SK-N-SH (cell line): ENCODE data around the gene CD248.

Experiments used
- FOXM1 ChIP-seq: IDR thresholded peaks from 2 replicates; pipeline ENCODE4 v1.4.0; 2012; ENCODE audit warnings: low read depth, mild to moderate bottlenecking
- TCF12 ChIP-seq: IDR thresholded peaks from 2 replicates; pipeline ENCODE4 v1.4.0; 2012
- TF ChIP-seq, protein P1 (sequence below): fragments of 200-600 bp; sonication (generic); IDR thresholded peaks from 2 replicates; pipeline ENCODE4 v1.6.1; 2017; ENCODE audit warnings: antibody characterized with exemption, mild to moderate bottlenecking, moderate library complexity
- TF ChIP-seq, protein P2 (sequence below): fragments of 150-350 bp; IDR thresholded peaks from 2 replicates; pipeline ENCODE4 v1.6.1; 2016; ENCODE audit warnings: mild to moderate bottlenecking, low read depth, low read length

- TF ChIP-seq TCF12 (no peak), FOXM1 (no peak)
- TF ChIP-seq, protein P1, sequence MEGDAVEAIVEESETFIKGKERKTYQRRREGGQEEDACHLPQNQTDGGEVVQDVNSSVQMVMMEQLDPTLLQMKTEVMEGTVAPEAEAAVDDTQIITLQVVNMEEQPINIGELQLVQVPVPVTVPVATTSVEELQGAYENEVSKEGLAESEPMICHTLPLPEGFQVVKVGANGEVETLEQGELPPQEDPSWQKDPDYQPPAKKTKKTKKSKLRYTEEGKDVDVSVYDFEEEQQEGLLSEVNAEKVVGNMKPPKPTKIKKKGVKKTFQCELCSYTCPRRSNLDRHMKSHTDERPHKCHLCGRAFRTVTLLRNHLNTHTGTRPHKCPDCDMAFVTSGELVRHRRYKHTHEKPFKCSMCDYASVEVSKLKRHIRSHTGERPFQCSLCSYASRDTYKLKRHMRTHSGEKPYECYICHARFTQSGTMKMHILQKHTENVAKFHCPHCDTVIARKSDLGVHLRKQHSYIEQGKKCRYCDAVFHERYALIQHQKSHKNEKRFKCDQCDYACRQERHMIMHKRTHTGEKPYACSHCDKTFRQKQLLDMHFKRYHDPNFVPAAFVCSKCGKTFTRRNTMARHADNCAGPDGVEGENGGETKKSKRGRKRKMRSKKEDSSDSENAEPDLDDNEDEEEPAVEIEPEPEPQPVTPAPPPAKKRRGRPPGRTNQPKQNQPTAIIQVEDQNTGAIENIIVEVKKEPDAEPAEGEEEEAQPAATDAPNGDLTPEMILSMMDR, result no peak
- TF ChIP-seq, protein P2, sequence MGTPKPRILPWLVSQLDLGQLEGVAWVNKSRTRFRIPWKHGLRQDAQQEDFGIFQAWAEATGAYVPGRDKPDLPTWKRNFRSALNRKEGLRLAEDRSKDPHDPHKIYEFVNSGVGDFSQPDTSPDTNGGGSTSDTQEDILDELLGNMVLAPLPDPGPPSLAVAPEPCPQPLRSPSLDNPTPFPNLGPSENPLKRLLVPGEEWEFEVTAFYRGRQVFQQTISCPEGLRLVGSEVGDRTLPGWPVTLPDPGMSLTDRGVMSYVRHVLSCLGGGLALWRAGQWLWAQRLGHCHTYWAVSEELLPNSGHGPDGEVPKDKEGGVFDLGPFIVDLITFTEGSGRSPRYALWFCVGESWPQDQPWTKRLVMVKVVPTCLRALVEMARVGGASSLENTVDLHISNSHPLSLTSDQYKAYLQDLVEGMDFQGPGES, result no peak
These were observed 28.8 kb downstream of the CD248 start for GRCh38 chr11:66287889-66288670.
